ENCODE data around the gene CDH13. TPM values are rescaled to one million over a fixed set of nuclear protein-coding genes. Genes with fewer than 3 reads are reported as not detected.

Gene CDH13
- total and polyA plus RNA-seq, 2 experiments from 2014 or later: 1.6 to 4.4 TPM

DNA sequence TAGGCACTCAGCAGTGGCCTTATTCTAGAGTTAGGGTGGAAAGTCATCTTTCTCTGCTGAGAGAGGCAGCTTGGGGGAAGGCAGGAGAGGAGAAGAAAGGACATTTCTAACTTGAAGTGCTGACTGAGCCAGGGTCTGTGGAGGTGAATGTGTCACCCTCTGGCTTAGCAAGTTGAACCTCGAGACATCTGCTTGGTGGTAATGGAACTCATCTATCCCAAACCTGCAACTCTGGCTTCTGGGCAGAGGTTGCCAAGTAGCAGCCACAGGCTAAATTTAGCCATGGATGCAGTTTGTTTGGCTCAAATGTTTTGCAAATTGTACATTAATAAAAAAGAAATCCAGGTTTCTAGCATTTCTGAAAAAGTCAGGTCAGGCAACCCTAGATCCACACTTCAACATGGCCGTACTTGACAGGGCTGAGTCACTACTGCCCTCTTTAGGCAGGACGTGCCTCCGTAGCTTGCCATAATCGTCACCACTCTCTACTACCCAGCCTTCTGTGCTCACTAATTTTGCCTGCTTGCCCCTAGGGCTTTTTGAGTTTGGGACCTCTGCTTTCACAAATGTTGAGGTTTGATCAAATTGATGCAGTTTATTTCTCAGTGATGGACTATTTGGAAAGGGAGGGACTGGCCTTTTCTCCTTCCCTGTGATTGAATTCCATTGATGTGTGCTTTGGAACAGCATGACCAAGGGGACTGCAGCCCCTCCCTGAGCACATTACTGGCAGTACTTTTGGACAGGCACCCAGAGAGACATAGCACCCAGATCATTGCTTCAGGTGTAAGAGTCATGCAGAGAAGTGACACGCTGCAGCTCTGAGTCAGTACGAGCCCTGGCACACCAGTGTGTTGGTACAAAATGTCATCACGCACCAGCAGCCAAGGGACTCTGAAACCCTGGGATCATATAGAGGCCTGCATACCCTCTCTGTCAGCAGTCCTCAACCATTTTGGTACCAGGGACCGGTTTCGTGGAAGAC, 5.2 kb downstream of the CDH13 start:
- H3K4me2 ChIP-seq: no peak overlapping the region
- H3K79me2 ChIP-seq (replicated peaks; ENCODE audit: insufficient read depth): no peaks in the 10 kb centered on the region
- H3K4me3 ChIP-seq: no peak overlapping the region
- H3K4me1 ChIP-seq (ENCODE audit: insufficient read depth): peaks cover 22% of the 10 kb centered on the region
- peaks cover 20% of the 10 kb centered on the region for H3K4me1 Mint-ChIP-seq
- peaks cover 5% of the 10 kb centered on the region; the same call in 2 of the 3 replicates for H3K9me3 Mint-ChIP-seq
- no peaks in the 10 kb centered on the region for H3K36me3 ChIP-seq (ENCODE audit: insufficient read depth)
- 0 out of 3 replicates have a peak, but pooled peaks cover 5% of the 10 kb centered on the region for H3K36me3 Mint-ChIP-seq (ENCODE audit: low read depth)
- DNase-seq (ENCODE audit: low spot score) (peak; percentile 61), ATAC-seq (peak; percentile 19; the same call in 2 of the 3 replicates)
- no peaks in the 10 kb centered on the region for H3F3A ChIP-seq (replicated peaks; ENCODE audit: low read depth)
- no peak overlapping the region for H3K4me3 Mint-ChIP-seq
- H3K27me3 ChIP-seq (ENCODE audit: insufficient read depth): peaks cover 25% of the 10 kb centered on the region
- no peaks in the 10 kb centered on the region for H4K20me1 ChIP-seq (replicated peaks; ENCODE audit: insufficient read depth)
- no peak for TF ChIP-seq JUNB (IDR thresholded peaks at IDR 0.05; ENCODE audit: unreplicated experiment)
- TF ChIP-seq, protein P1, sequence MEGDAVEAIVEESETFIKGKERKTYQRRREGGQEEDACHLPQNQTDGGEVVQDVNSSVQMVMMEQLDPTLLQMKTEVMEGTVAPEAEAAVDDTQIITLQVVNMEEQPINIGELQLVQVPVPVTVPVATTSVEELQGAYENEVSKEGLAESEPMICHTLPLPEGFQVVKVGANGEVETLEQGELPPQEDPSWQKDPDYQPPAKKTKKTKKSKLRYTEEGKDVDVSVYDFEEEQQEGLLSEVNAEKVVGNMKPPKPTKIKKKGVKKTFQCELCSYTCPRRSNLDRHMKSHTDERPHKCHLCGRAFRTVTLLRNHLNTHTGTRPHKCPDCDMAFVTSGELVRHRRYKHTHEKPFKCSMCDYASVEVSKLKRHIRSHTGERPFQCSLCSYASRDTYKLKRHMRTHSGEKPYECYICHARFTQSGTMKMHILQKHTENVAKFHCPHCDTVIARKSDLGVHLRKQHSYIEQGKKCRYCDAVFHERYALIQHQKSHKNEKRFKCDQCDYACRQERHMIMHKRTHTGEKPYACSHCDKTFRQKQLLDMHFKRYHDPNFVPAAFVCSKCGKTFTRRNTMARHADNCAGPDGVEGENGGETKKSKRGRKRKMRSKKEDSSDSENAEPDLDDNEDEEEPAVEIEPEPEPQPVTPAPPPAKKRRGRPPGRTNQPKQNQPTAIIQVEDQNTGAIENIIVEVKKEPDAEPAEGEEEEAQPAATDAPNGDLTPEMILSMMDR (conservative IDR thresholded peaks at IDR 0.05; ENCODE audit: low read depth in 2 of 2): peak; percentile 59 to 87
- no peak overlapping the region for H3K27ac ChIP-seq (ENCODE audit: low read depth)
- H3K9me2 ChIP-seq (ENCODE audit: insufficient read depth): no peaks in the 10 kb centered on the region
- H3K27me3 Mint-ChIP-seq (ENCODE audit: insufficient read depth, low read depth, poor library complexity): peaks cover 20% of the 10 kb centered on the region
- no peak overlapping the region for H3K27ac Mint-ChIP-seq
- 0 out of 2 replicates have a peak overlapping the region, but pooled peaks have one; percentile 72 for H2AFZ ChIP-seq

DNA sequence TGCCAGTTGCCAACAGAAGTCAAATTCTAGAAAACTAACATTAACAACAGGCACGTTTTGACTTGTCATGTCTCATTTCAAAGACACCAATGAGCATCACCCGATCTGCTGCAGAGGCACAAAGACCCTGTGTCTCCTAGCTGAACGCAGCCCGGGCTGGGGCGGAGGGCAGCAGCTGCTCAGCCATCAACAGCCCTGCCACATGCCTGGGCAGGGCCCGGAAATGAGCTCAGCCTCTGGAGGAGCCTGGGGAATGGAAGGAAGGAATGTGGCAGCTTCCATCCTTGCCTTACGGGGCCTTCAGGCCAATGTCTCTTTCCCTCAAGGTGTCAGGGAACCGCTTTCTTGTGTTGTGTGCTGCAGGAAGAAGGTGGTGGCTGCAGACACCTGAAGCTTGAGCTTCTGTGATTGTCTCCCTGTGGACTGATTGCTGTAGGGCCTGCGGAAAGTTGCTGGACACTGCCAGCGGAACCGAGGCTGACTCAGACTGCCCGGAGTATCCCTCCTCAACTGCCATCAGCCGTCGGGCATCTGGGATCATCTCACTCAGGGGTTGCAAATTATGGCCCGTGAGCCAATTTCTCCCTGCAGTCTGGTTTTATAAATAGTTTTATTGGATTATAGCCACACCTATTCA, 7.3 kb downstream of the CDH13 start:
- no peaks in the 10 kb centered on the region for H3K36me3 ChIP-seq (ENCODE audit: insufficient read depth)
- no peaks in the 10 kb centered on the region for H4K20me1 ChIP-seq (replicated peaks; ENCODE audit: insufficient read depth)
- H3K4me1 Mint-ChIP-seq: peaks cover 12% of the 10 kb centered on the region
- H3K27me3 ChIP-seq (ENCODE audit: insufficient read depth): peaks cover 4% of the 10 kb centered on the region
- H3K9me3 Mint-ChIP-seq: peaks cover 5% of the 10 kb centered on the region; the same call in 2 of the 3 replicates
- H3K27me3 Mint-ChIP-seq (ENCODE audit: insufficient read depth, low read depth, poor library complexity): peaks cover 2% of the 10 kb centered on the region
- H3K27ac Mint-ChIP-seq: no peak overlapping the region
- DNase-seq (ENCODE audit: low spot score) (no peak), ATAC-seq (no peak)
- no peak overlapping the region for H2AFZ ChIP-seq
- H3K4me2 ChIP-seq: no peak overlapping the region
- no peak overlapping the region for H3K4me3 Mint-ChIP-seq
- no peaks in the 10 kb centered on the region for H3K9me2 ChIP-seq (ENCODE audit: insufficient read depth)
- no peak overlapping the region for H3K27ac ChIP-seq (ENCODE audit: low read depth)
- peaks cover 16% of the 10 kb centered on the region for H3K4me1 ChIP-seq (ENCODE audit: insufficient read depth)
- H3K79me2 ChIP-seq (replicated peaks; ENCODE audit: insufficient read depth): no peaks in the 10 kb centered on the region
- no peak overlapping the region for H3K4me3 ChIP-seq
- no peaks in the 10 kb centered on the region for H3F3A ChIP-seq (replicated peaks; ENCODE audit: low read depth)
- H3K36me3 Mint-ChIP-seq (ENCODE audit: low read depth): 0 out of 3 replicates have a peak, but pooled peaks cover 5% of the 10 kb centered on the region
- TF ChIP-seq, protein P2, sequence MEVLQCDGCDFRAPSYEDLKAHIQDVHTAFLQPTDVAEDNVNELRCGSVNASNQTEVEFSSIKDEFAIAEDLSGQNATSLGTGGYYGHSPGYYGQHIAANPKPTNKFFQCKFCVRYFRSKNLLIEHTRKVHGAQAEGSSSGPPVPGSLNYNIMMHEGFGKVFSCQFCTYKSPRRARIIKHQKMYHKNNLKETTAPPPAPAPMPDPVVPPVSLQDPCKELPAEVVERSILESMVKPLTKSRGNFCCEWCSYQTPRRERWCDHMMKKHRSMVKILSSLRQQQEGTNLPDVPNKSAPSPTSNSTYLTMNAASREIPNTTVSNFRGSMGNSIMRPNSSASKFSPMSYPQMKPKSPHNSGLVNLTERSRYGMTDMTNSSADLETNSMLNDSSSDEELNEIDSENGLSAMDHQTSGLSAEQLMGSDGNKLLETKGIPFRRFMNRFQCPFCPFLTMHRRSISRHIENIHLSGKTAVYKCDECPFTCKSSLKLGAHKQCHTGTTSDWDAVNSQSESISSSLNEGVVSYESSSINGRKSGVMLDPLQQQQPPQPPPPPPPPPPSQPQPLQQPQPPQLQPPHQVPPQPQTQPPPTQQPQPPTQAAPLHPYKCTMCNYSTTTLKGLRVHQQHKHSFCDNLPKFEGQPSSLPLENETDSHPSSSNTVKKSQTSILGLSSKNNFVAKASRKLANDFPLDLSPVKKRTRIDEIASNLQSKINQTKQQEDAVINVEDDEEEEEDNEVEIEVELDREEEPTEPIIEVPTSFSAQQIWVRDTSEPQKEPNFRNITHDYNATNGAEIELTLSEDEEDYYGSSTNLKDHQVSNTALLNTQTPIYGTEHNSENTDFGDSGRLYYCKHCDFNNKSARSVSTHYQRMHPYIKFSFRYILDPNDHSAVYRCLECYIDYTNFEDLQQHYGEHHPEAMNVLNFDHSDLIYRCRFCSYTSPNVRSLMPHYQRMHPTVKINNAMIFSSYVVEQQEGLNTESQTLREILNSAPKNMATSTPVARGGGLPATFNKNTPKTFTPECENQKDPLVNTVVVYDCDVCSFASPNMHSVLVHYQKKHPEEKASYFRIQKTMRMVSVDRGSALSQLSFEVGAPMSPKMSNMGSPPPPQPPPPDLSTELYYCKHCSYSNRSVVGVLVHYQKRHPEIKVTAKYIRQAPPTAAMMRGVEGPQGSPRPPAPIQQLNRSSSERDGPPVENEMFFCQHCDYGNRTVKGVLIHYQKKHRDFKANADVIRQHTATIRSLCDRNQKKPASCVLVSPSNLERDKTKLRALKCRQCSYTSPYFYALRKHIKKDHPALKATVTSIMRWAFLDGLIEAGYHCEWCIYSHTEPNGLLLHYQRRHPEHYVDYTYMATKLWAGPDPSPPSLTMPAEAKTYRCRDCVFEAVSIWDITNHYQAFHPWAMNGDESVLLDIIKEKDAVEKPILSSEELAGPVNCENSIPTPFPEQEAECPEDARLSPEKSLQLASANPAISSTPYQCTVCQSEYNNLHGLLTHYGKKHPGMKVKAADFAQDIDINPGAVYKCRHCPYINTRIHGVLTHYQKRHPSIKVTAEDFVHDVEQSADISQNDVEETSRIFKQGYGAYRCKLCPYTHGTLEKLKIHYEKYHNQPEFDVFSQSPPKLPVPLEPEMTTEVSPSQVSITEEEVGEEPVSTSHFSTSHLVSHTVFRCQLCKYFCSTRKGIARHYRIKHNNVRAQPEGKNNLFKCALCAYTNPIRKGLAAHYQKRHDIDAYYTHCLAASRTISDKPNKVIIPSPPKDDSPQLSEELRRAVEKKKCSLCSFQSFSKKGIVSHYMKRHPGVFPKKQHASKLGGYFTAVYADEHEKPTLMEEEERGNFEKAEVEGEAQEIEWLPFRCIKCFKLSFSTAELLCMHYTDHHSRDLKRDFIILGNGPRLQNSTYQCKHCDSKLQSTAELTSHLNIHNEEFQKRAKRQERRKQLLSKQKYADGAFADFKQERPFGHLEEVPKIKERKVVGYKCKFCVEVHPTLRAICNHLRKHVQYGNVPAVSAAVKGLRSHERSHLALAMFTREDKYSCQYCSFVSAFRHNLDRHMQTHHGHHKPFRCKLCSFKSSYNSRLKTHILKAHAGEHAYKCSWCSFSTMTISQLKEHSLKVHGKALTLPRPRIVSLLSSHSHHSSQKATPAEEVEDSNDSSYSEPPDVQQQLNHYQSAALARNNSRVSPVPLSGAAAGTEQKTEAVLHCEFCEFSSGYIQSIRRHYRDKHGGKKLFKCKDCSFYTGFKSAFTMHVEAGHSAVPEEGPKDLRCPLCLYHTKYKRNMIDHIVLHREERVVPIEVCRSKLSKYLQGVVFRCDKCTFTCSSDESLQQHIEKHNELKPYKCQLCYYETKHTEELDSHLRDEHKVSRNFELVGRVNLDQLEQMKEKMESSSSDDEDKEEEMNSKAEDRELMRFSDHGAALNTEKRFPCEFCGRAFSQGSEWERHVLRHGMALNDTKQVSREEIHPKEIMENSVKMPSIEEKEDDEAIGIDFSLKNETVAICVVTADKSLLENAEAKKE (CRISPR knock-in tag; IDR thresholded peaks at IDR 0.05): no peak
- TF ChIP-seq, protein P1 (conservative IDR thresholded peaks at IDR 0.05; ENCODE audit: low read depth in 2 of 2): no peak
- TF ChIP-seq ETS1 (IDR thresholded peaks at IDR 0.05) (no peak), NANOG (IDR thresholded peaks at IDR 0.05; ENCODE audit: borderline replicate concordance) (no peak), ZNF331 (CRISPR knock-in tag; IDR thresholded peaks at IDR 0.05; ENCODE audit: low read depth) (no peak), STAT1 (IDR thresholded peaks at IDR 0.05; ENCODE audit: unreplicated experiment) (no peak)

Measured in GM23338 (cell line).